Liver (tissue), 9 donors: ENCODE measurements around the gene ZNF561. TPM values are rescaled to one million over a fixed set of nuclear protein-coding genes. Genes with fewer than 3 reads are reported as not detected.

Experiments
- DNase-seq: peaks from one replicate; pipeline ENCODE4 v3.0.0-alpha.2; 2017; ENCODE audit warnings: low spot score
- H3K27ac ChIP-seq, 2 donors: one replicate each; pipeline ENCODE4 v1.7.0; 2013; ENCODE audit warnings: inconsistent platforms in 2 of 2, low read length in 2 of 2, control low read depth in 1 of 2, low read depth in 1 of 2, mild to moderate bottlenecking in 1 of 2
- H3K27me3 ChIP-seq, 4 donors: one replicate each; pipeline versions ENCODE4 v1.6.1 to v1.7.0; 2013; ENCODE audit warnings: low read length in 3 of 4, inconsistent platforms in 1 of 4, mild to moderate bottlenecking in 1 of 4, moderate library complexity in 1 of 4; ENCODE audit not compliant: control insufficient read depth in 4 of 4, insufficient read depth in 4 of 4
- H3K36me3 ChIP-seq, 4 donors: one replicate each; pipeline versions ENCODE4 v1.6.1 to v1.7.0; 2013; ENCODE audit warnings: low read length in 3 of 4, mild to moderate bottlenecking in 3 of 4, low read depth in 1 of 4, moderate library complexity in 1 of 4; ENCODE audit not compliant: control insufficient read depth in 4 of 4, insufficient read depth in 3 of 4
- H3K4me1 ChIP-seq, 4 donors: one replicate each; pipeline versions ENCODE4 v1.6.1 to v1.7.0; 2013; ENCODE audit warnings: low read length in 3 of 4, mild to moderate bottlenecking in 3 of 4, moderate library complexity in 1 of 4; ENCODE audit not compliant: control insufficient read depth in 4 of 4, insufficient read depth in 4 of 4
- H3K4me3 ChIP-seq, 3 donors: one replicate each; pipeline versions ENCODE4 v1.6.1 to v1.7.0; 2013; ENCODE audit warnings: low read length in 3 of 3, control low read depth in 1 of 3, low read depth in 1 of 3, mild to moderate bottlenecking in 1 of 3
- H3K9ac ChIP-seq, 2 donors: one replicate each; pipeline ENCODE4 v1.7.0; 2013; ENCODE audit warnings: low read length in 2 of 2, mild to moderate bottlenecking in 2 of 2, moderate library complexity in 2 of 2, control low read depth in 1 of 2, low read depth in 1 of 2
- H3K9me3 ChIP-seq, 4 donors: one replicate each; pipeline versions ENCODE4 v1.6.1 to v1.7.0; 2013; ENCODE audit warnings: low read length in 3 of 4; ENCODE audit not compliant: control insufficient read depth in 4 of 4
- ATF3 ChIP-seq: IDR thresholded peaks from 2 replicates; pipeline ENCODE4 v1.6.1; 2016; ENCODE audit warnings: antibody characterized with exemption
- CTCF ChIP-seq: fragments of 150-350 bp; IDR thresholded peaks from 2 replicates; pipeline ENCODE4 v1.5.1; 2017; ENCODE audit warnings: improper control_type of control experiment, low read depth, low read length; ENCODE audit not compliant: missing input control
- EGR1 ChIP-seq, 2 donors: IDR thresholded peaks; 2 replicates each; pipeline ENCODE4 v1.6.1; 2016 to 2018; ENCODE audit warnings: antibody characterized with exemption in 2 of 2, low read depth in 2 of 2
- FOXA1 ChIP-seq: IDR thresholded peaks from 2 replicates; pipeline ENCODE4 v1.6.1; 2016; ENCODE audit warnings: antibody characterized with exemption
- GABPA ChIP-seq, 2 donors: IDR thresholded peaks in 1 of 2; conservative IDR thresholded peaks in 1 of 2; 2 replicates each; pipeline ENCODE4 v1.6.1; 2016; ENCODE audit warnings: antibody characterized with exemption in 2 of 2, mild to moderate bottlenecking in 1 of 2, moderate library complexity in 1 of 2
- HNF4A ChIP-seq, 2 donors: conservative IDR thresholded peaks; 2 replicates each; pipeline ENCODE4 v1.6.1; 2016; ENCODE audit warnings: antibody characterized with exemption in 2 of 2, mild to moderate bottlenecking in 2 of 2
- HNF4G ChIP-seq: IDR thresholded peaks from 2 replicates; pipeline ENCODE4 v1.6.1; 2016; ENCODE audit warnings: antibody characterized with exemption
- JUND ChIP-seq, 2 donors: IDR thresholded peaks; 2 replicates each; pipeline ENCODE4 v1.6.1; 2016; ENCODE audit warnings: antibody characterized with exemption in 2 of 2
- MAX ChIP-seq: IDR thresholded peaks from 2 replicates; pipeline ENCODE4 v1.6.1; 2016; ENCODE audit warnings: antibody characterized with exemption
- NR2F2 ChIP-seq: IDR thresholded peaks from 2 replicates; pipeline ENCODE4 v1.6.1; 2016; ENCODE audit warnings: antibody characterized with exemption
- RAD21 ChIP-seq, 2 donors: IDR thresholded peaks; 2 replicates each; pipeline ENCODE4 v1.6.1; 2016; ENCODE audit warnings: antibody characterized with exemption in 2 of 2, mild to moderate bottlenecking in 2 of 2
- REST ChIP-seq: IDR thresholded peaks from 2 replicates; pipeline ENCODE4 v1.6.1; 2016; ENCODE audit warnings: antibody characterized with exemption, mild to moderate bottlenecking
- RXRA ChIP-seq, 2 donors: IDR thresholded peaks; 2 replicates each; pipeline ENCODE4 v1.6.1; 2017 to 2018; ENCODE audit warnings: antibody characterized with exemption in 2 of 2, mild to moderate bottlenecking in 1 of 2
- SP1 ChIP-seq: IDR thresholded peaks from 2 replicates; pipeline ENCODE4 v1.6.1; 2018; ENCODE audit warnings: antibody characterized with exemption, mild to moderate bottlenecking
- TAF1 ChIP-seq: conservative IDR thresholded peaks from 2 replicates; pipeline ENCODE4 v1.6.1; 2016; ENCODE audit warnings: antibody characterized with exemption, mild to moderate bottlenecking
- YY1 ChIP-seq: IDR thresholded peaks from 2 replicates; pipeline ENCODE4 v1.6.1; 2016; ENCODE audit warnings: antibody characterized with exemption, mild to moderate bottlenecking
- ZBTB33 ChIP-seq: IDR thresholded peaks from 2 replicates; pipeline ENCODE4 v1.6.1; 2016; ENCODE audit warnings: antibody characterized with exemption
- WGBS: extraction: QIAGEN DNeasy Blood & Tissue Kit; methylation state at CpG from one replicate; pipeline ENCODE4 v1.1.7; 2013; 5-methylcytosine and 5-hydroxymethylcytosine counted together
- polyA plus RNA-seq, 2 donors: library from polyadenylated mRNA; stranded (reverse) in 1 of 2; unstranded in 1 of 2; fragments of 200-250 nt in 1 of 2; fragments of >200 nt in 1 of 2; fragmentation: Nextera tagmentation in 1 of 2; extraction: Ambion mirVana in 1 of 2; gene quantifications; one replicate each; pipeline versions ENCODE4 v1.2.1 to v1.2.3, GENCODE V29; 2013 to 2015
- total RNA-seq, 2 donors: library from RNA; depleted of rRNA; stranded (reverse); fragments of >200 nt; gene quantifications; one replicate each; pipeline ENCODE4 v1.2.3, GENCODE V29; 2014
- donor health status: healthy.
- donor health status: healthy.
- donor health status: healthy.
- donor health status: healthy.
- donor health status: healthy.

Gene ZNF561
- total and polyA plus RNA-seq, 4 donors = 8.5 to 26.8 (median 12.9) TPM

GRCh38 chr19:9608912-9609311 lies 12.1 kb downstream of the ZNF561 start:
- no peak for DNase-seq
- no peak for TF ChIP-seq HNF4A (conservative IDR thresholded peaks at IDR 0.05)
- no peak for TF ChIP-seq RXRA (IDR thresholded peaks at IDR 0.05)
- no peak for TF ChIP-seq RAD21 (IDR thresholded peaks at IDR 0.05)
- TF ChIP-seq TAF1 = no peak
- no peak for TF ChIP-seq EGR1 (IDR thresholded peaks at IDR 0.05; ENCODE audit: low read depth in 2 of 2)
- TF ChIP-seq JUND (IDR thresholded peaks at IDR 0.05) = no peak
- no peak for TF ChIP-seq NR2F2
- TF ChIP-seq GABPA (IDR thresholded peaks at IDR 0.05 in 1 of 2, conservative IDR thresholded peaks at IDR 0.05 in 1 of 2) = no peak
- TF ChIP-seq CTCF = no peak
- no peak for TF ChIP-seq HNF4G
- TF ChIP-seq FOXA1 = no peak
- H3K4me1 ChIP-seq = no peaks in the 10 kb centered on the region
- no peaks in the 10 kb centered on the region for H3K27me3 ChIP-seq
- no peak overlapping the region for H3K27ac ChIP-seq
- H3K36me3 ChIP-seq = peaks cover 23 to 59% (median 51%) of the 10 kb centered on the region in 4 donors
- H3K4me3 ChIP-seq = peak overlapping the region in 1 of 3 donors; percentile 7
- WGBS = 97% methylated on average over 5 of the region's 5 CpGs
- no peak overlapping the region for H3K9ac ChIP-seq
- H3K9me3 ChIP-seq = peaks cover 37 to 56% (median 46%) of the 10 kb centered on the region in 4 donors

- Histone ChIP-seq H3K9ac (no peak overlapping the region), H3K4me1 (no peaks in the 10 kb centered on the region), H3K27ac (no peak overlapping the region), H3K36me3 (no peaks in the 10 kb centered on the region), H3K27me3 (no peaks in the 10 kb centered on the region), H3K9me3 (peaks cover 0 to 13% (median 6%) of the 10 kb centered on the region in 4 donors), H3K4me3 (no peak overlapping the region)
- no peak for TF ChIP-seq REST
- TF ChIP-seq TAF1 = no peak
- no peak for TF ChIP-seq MAX
- TF ChIP-seq JUND (IDR thresholded peaks at IDR 0.05) = no peak
- no peak for TF ChIP-seq ZBTB33
- no peak for TF ChIP-seq SP1
- no peak for TF ChIP-seq ATF3
- TF ChIP-seq HNF4G = no peak
- TF ChIP-seq HNF4A (conservative IDR thresholded peaks at IDR 0.05) = no peak
- TF ChIP-seq NR2F2 = no peak
- TF ChIP-seq GABPA (IDR thresholded peaks at IDR 0.05 in 1 of 2, conservative IDR thresholded peaks at IDR 0.05 in 1 of 2) = no peak
- TF ChIP-seq FOXA1 = no peak
- no peak for TF ChIP-seq RAD21 (IDR thresholded peaks at IDR 0.05)
- no peak for TF ChIP-seq YY1
- TF ChIP-seq CTCF = no peak
- TF ChIP-seq EGR1 (IDR thresholded peaks at IDR 0.05; ENCODE audit: low read depth in 2 of 2) = no peak
- TF ChIP-seq RXRA (IDR thresholded peaks at IDR 0.05) = no peak
- no peak for DNase-seq
- WGBS = 84% methylated on average over 3 of the region's 3 CpGs
Observed at GRCh38 chr19:9597027-9597426, 24.0 kb downstream of the ZNF561 start.
